GM04504 (cell line): ENCODE results near the gene LTN1.

Source experiments
- DNase-seq: peaks from one replicate; pipeline ENCODE4 v3.0.0-alpha.2; 2012; ENCODE audit warnings: low read depth

LTN1 gene

GRCh38 chr21:28884481-28884880 lies 108.2 kb downstream of the LTN1 start:
- DNase-seq, result no peak

GRCh38 chr21:28883931-28884330 lies 108.7 kb downstream of the LTN1 start:
- DNase-seq, result no peak

GRCh38 chr21:28882345-28882744 lies 110.3 kb downstream of the LTN1 start:
- DNase-seq, result no peak
